Measurements from ENCODE around the gene GFOD1. TPM values are rescaled to one million over a fixed set of nuclear protein-coding genes. Genes with fewer than 3 reads are reported as not detected.

GFOD1 gene
- total RNA-seq, 1 experiment from 2014 or later = 6.1 TPM

- Mint-ChIP-seq H3K27me3 (ENCODE audit: low read depth) (no peaks in the 10 kb centered on the region), H3K9me3 (no peaks in the 10 kb centered on the region), H3K4me1 (peaks cover 19 to 26% of the 10 kb centered on the region in 2 experiments), H3K4me3 (no peak overlapping the region), H3K27ac (no peak overlapping the region; a peak in 1 of 7 replicates), H3K36me3 (ENCODE audit: insufficient read depth in 1 of 3, low read depth in 3 of 3) (peaks cover 0 to 5% (median 2%) of the 10 kb centered on the region in 3 experiments; a peak in 1 of 7 replicates)
- no peaks in the 10 kb centered on the region for H3K27me3 ChIP-seq (ENCODE audit: insufficient read depth, low read length)
- H3K4me1 ChIP-seq (ENCODE audit: insufficient read depth, low read length) = peaks cover 10% of the 10 kb centered on the region; the same call in 1 of the 2 replicates
- no peak overlapping the region for H3K56ac ChIP-seq (ENCODE audit: insufficient read length, low read depth, low read length)
- H3K14ac ChIP-seq (ENCODE audit: insufficient read depth, low read length) = no peak overlapping the region; the same call in 1 of the 2 replicates
- no peak overlapping the region for H3K23ac ChIP-seq (ENCODE audit: insufficient read length, low read depth, low read length)
- no peak overlapping the region for H3K18ac ChIP-seq (ENCODE audit: insufficient read length, low read depth, low read length)
- no peaks in the 10 kb centered on the region for H3K79me1 ChIP-seq (ENCODE audit: insufficient read depth, low read depth, low read length, poor library complexity, severe bottlenecking)
- H4K8ac ChIP-seq (replicated peaks; ENCODE audit: insufficient read length, low read depth, low read length) = no peak overlapping the region
- H2BK12ac ChIP-seq (ENCODE audit: insufficient read length, low read depth, low read length) = no peak overlapping the region
- no peak overlapping the region for H3K27ac ChIP-seq (ENCODE audit: insufficient read length, low read depth, low read length)
- H3K23me2 ChIP-seq (ENCODE audit: insufficient read length, low read depth, low read length, poor library complexity, severe bottlenecking) = no peaks in the 10 kb centered on the region
- no peak overlapping the region for H4K5ac ChIP-seq (ENCODE audit: insufficient read length, low read depth, low read length)
- no peak overlapping the region for H2AK5ac ChIP-seq (ENCODE audit: insufficient read length, low read length)
- DNase-seq = no peak
- H2BK15ac ChIP-seq (ENCODE audit: low read depth, low read length) = no peak overlapping the region
- H3K9ac ChIP-seq (ENCODE audit: extremely low read depth, insufficient read length, low read length) = no peak overlapping the region
- no peak overlapping the region for H4K91ac ChIP-seq (ENCODE audit: insufficient read length, low read depth, low read length)
- H3K79me2 ChIP-seq (ENCODE audit: insufficient read depth, low read length) = no peaks in the 10 kb centered on the region
- no peaks in the 10 kb centered on the region for H4K20me1 ChIP-seq (ENCODE audit: control insufficient read depth, insufficient read depth, insufficient read length)
- H3K9me3 ChIP-seq (ENCODE audit: control insufficient read depth, low read depth, low read length) = no peaks in the 10 kb centered on the region
- no peak overlapping the region for H2BK20ac ChIP-seq (ENCODE audit: low read depth, low read length, poor library complexity, severe bottlenecking)
- H2AFZ ChIP-seq (ENCODE audit: low read length) = no peak overlapping the region
- TF ChIP-seq, protein P1, sequence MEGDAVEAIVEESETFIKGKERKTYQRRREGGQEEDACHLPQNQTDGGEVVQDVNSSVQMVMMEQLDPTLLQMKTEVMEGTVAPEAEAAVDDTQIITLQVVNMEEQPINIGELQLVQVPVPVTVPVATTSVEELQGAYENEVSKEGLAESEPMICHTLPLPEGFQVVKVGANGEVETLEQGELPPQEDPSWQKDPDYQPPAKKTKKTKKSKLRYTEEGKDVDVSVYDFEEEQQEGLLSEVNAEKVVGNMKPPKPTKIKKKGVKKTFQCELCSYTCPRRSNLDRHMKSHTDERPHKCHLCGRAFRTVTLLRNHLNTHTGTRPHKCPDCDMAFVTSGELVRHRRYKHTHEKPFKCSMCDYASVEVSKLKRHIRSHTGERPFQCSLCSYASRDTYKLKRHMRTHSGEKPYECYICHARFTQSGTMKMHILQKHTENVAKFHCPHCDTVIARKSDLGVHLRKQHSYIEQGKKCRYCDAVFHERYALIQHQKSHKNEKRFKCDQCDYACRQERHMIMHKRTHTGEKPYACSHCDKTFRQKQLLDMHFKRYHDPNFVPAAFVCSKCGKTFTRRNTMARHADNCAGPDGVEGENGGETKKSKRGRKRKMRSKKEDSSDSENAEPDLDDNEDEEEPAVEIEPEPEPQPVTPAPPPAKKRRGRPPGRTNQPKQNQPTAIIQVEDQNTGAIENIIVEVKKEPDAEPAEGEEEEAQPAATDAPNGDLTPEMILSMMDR (conservative IDR thresholded peaks at IDR 0.05) = no peak
- H3K4ac ChIP-seq (ENCODE audit: low read depth, low read length) = no peak overlapping the region
- no peak overlapping the region for H2BK120ac ChIP-seq (ENCODE audit: low read depth, low read length, poor library complexity, severe bottlenecking)
- no peak overlapping the region for H3T11ph ChIP-seq (ENCODE audit: low read length)
- no peak overlapping the region for H2BK5ac ChIP-seq (ENCODE audit: insufficient read length, low read length)
- no peak overlapping the region for H3K4me2 ChIP-seq (ENCODE audit: insufficient read depth, insufficient read length, low read length)
- WGBS (ENCODE audit: extremely low coverage, insufficient read length, low lambda C conversion rate) = no CpG with 5 or more reads among the region's 34 CpGs
These were observed 122.6 kb downstream of the GFOD1 start for GRCh38 chr6:13364842-13365241.
